Naive B cell (primary cell): ENCODE data around the gene GGPS1. TPM values are rescaled to one million over a fixed set of nuclear protein-coding genes. Genes with fewer than 3 reads are reported as not detected.

Experiments
- ATAC-seq, 2 donors: fragments of 150-1000 bp; cut with Tn5 transposase; 2 replicates each; pipeline ENCODE4 v1.10.0; 2021; ENCODE audit warnings: low read depth in 2 of 2, mild to moderate bottlenecking in 2 of 2, moderate library complexity in 2 of 2
- DNase-seq: peaks from one replicate; pipeline ENCODE4 v3.0.0; 2022
- H3K27ac Mint-ChIP-seq, 6 donors: one replicate each; pipeline ENCODE4 v1.8.0; 2020 to 2022; ENCODE audit warnings: mild to moderate bottlenecking in 6 of 6, mixed read lengths in 6 of 6, moderate library complexity in 5 of 6, inconsistent platforms in 2 of 6
- H3K27me3 Mint-ChIP-seq, 3 donors: one replicate each; pipeline ENCODE4 v1.8.0; 2021 to 2022; ENCODE audit warnings: mixed read lengths in 3 of 3, mild to moderate bottlenecking in 1 of 3
- H3K36me3 Mint-ChIP-seq, 2 donors: one replicate each; pipeline ENCODE4 v1.8.0; 2020 to 2022; ENCODE audit warnings: mixed read lengths in 2 of 2, inconsistent platforms in 1 of 2, mild to moderate bottlenecking in 1 of 2
- H3K4me1 Mint-ChIP-seq, 3 donors: one replicate each; pipeline ENCODE4 v1.8.0; 2020 to 2022; ENCODE audit warnings: mixed read lengths in 3 of 3, inconsistent platforms in 1 of 3, mild to moderate bottlenecking in 1 of 3, moderate library complexity in 1 of 3
- H3K4me3 Mint-ChIP-seq, 8 donors: one replicate each; pipeline ENCODE4 v1.8.0; 2020 to 2022; ENCODE audit warnings: mild to moderate bottlenecking in 8 of 8, mixed read lengths in 8 of 8, moderate library complexity in 8 of 8, inconsistent platforms in 2 of 8
- H3K9me3 Mint-ChIP-seq, 7 donors: one replicate each; pipeline ENCODE4 v1.8.0; 2020 to 2022; ENCODE audit warnings: mixed read lengths in 7 of 7, mild to moderate bottlenecking in 5 of 7, inconsistent platforms in 2 of 7, moderate library complexity in 1 of 7
- polyA plus RNA-seq, 6 donors: library from polyadenylated mRNA; unstranded; fragments of 300-500 nt; fragmentation: Illumina TruSeq; gene quantifications; one replicate each; pipeline ENCODE4 v1.2.3, GENCODE V29; 2021; ENCODE audit warnings: low read depth in 6 of 6

GGPS1 gene
- polyA plus RNA-seq, 6 donors from 2014 or later = 36.2 to 72.9 (median 64.0) TPM

- Mint-ChIP-seq H3K36me3 (peaks cover 0 to 9% of the 10 kb centered on the region in 2 donors), H3K9me3 (no peaks in the 10 kb centered on the region), H3K4me1 (peaks cover 20 to 46% (median 43%) of the 10 kb centered on the region in 3 donors), H3K27me3 (no peaks in the 10 kb centered on the region), H3K4me3 (no peak overlapping the region), H3K27ac (no peak overlapping the region)
- peak; percentile 20 to 24 for ATAC-seq
- DNase-seq = peak; percentile 57
These were observed 951 bp downstream of the GGPS1 start for GRCh38 chr1:235329139-235329902.

DNA sequence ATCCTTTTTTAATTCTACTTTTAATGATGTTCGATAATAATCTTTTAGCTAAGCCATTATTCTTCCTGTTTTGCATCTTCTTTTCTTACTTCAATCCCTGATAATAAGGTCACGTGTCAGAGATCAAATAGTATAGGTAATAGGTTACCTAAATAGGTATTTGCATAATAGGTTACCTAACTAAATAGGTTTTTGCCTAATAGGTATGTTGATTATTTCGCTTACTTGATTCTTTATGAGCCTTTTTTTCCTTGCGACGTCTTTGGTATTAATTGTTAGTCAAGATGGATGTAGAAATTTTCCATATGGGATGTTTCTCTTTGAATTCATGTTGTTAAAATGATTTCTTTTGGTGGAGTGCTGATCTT is 2.5 kb downstream of the GGPS1 start:
- DNase-seq (no peak), ATAC-seq (no peak)
- H3K27ac Mint-ChIP-seq = peak overlapping the region in 2 of 6 donors; percentile 69 to 77
- H3K36me3 Mint-ChIP-seq = peaks cover 0 to 9% of the 10 kb centered on the region in 2 donors
- H3K4me1 Mint-ChIP-seq = peaks cover 16 to 40% (median 35%) of the 10 kb centered on the region in 3 donors
- no peaks in the 10 kb centered on the region for H3K9me3 Mint-ChIP-seq
- peak overlapping the region in 2 of 8 donors; percentile 4 to 42 for H3K4me3 Mint-ChIP-seq
- no peaks in the 10 kb centered on the region for H3K27me3 Mint-ChIP-seq

- ATAC-seq = no peak
- Mint-ChIP-seq H3K4me3 (peak overlapping the region in 2 of 8 donors; percentile 8 to 42), H3K4me1 (peaks cover 11 to 35% (median 30%) of the 10 kb centered on the region in 3 donors), H3K36me3 (peaks cover 0 to 7% of the 10 kb centered on the region in 2 donors), H3K27ac (peak overlapping the region in 1 of 6 donors; percentile 77), H3K9me3 (no peaks in the 10 kb centered on the region), H3K27me3 (no peaks in the 10 kb centered on the region)
- no peak for DNase-seq
These were observed 3.0 kb downstream of the GGPS1 start for GRCh38 chr1:235331401-235331800.

GRCh38 chr1:235336903-235337302 is 8.5 kb downstream of the GGPS1 start:
- peak; percentile 61 to 75 for ATAC-seq
- Mint-ChIP-seq H3K27me3 (no peaks in the 10 kb centered on the region), H3K27ac (peak overlapping the region in 4 of 6 donors; percentile 1 to 82 (median 42)), H3K9me3 (no peaks in the 10 kb centered on the region), H3K4me3 (peak overlapping the region in 3 of 8 donors; percentile 10 to 34 (median 12)), H3K4me1 (peaks cover 10 to 39% (median 29%) of the 10 kb centered on the region in 3 donors), H3K36me3 (no peaks in the 10 kb centered on the region)
- no peak for DNase-seq

- no peak for DNase-seq
- no peak for ATAC-seq
- Mint-ChIP-seq H3K27me3 (no peaks in the 10 kb centered on the region), H3K36me3 (peaks cover 6 to 12% of the 10 kb centered on the region in 2 donors), H3K4me3 (no peak overlapping the region), H3K4me1 (peaks cover 6 to 18% (median 12%) of the 10 kb centered on the region in 3 donors), H3K27ac (peak overlapping the region in 2 of 6 donors; percentile 60), H3K9me3 (no peaks in the 10 kb centered on the region)
These were observed 11.4 kb downstream of the GGPS1 start for GRCh38 chr1:235339746-235340145.

- Mint-ChIP-seq H3K36me3 (peaks cover 10 to 25% of the 10 kb centered on the region in 2 donors), H3K9me3 (no peaks in the 10 kb centered on the region), H3K27me3 (no peaks in the 10 kb centered on the region), H3K4me3 (no peak overlapping the region), H3K4me1 (peaks cover 12 to 15% (median 13%) of the 10 kb centered on the region in 3 donors), H3K27ac (peak overlapping the region in 1 of 6 donors; percentile 30)
- DNase-seq = no peak
- ATAC-seq = no peak
These were observed 13.0 kb downstream of the GGPS1 start for GRCh38 chr1:235341334-235341733.

- H3K27ac Mint-ChIP-seq = peak overlapping the region in 1 of 6 donors; percentile 73
- H3K9me3 Mint-ChIP-seq = no peaks in the 10 kb centered on the region
- no peak for DNase-seq
- no peak overlapping the region for H3K4me3 Mint-ChIP-seq
- H3K36me3 Mint-ChIP-seq = peaks cover 10 to 25% of the 10 kb centered on the region in 2 donors
- ATAC-seq = no peak
- H3K27me3 Mint-ChIP-seq = no peaks in the 10 kb centered on the region
- H3K4me1 Mint-ChIP-seq = peaks cover 6 to 9% (median 8%) of the 10 kb centered on the region in 3 donors
These were observed 13.7 kb downstream of the GGPS1 start for GRCh38 chr1:235342039-235342438.

DNA sequence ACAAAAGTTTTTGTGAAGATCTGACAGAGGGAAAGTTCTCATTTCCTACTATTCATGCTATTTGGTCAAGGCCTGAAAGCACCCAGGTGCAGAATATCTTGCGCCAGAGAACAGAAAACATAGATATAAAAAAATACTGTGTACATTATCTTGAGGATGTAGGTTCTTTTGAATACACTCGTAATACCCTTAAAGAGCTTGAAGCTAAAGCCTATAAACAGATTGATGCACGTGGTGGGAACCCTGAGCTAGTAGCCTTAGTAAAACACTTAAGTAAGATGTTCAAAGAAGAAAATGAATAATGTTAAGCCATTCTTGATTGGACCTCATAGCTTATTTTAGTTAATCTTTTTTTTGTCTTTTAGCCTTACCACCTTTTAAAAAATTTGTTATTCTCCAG is 14.1 kb downstream of the GGPS1 start:
- Mint-ChIP-seq H3K4me3 (no peak overlapping the region), H3K9me3 (no peaks in the 10 kb centered on the region), H3K27ac (peak overlapping the region in 1 of 6 donors; percentile 73), H3K36me3 (peaks cover 10 to 25% of the 10 kb centered on the region in 2 donors), H3K4me1 (peaks cover 5 to 7% (median 6%) of the 10 kb centered on the region in 3 donors), H3K27me3 (no peaks in the 10 kb centered on the region)
- DNase-seq (no peak), ATAC-seq (no peak)

- Mint-ChIP-seq H3K4me1 (peaks cover 0 to 7% (median 5%) of the 10 kb centered on the region in 3 donors), H3K9me3 (no peaks in the 10 kb centered on the region), H3K27me3 (no peaks in the 10 kb centered on the region), H3K4me3 (no peak overlapping the region), H3K36me3 (peaks cover 10 to 25% of the 10 kb centered on the region in 2 donors), H3K27ac (peak overlapping the region in 1 of 6 donors; percentile 36)
- no peak for ATAC-seq
- DNase-seq = no peak
These were observed 15.4 kb downstream of the GGPS1 start for GRCh38 chr1:235343726-235344125.

DNA sequence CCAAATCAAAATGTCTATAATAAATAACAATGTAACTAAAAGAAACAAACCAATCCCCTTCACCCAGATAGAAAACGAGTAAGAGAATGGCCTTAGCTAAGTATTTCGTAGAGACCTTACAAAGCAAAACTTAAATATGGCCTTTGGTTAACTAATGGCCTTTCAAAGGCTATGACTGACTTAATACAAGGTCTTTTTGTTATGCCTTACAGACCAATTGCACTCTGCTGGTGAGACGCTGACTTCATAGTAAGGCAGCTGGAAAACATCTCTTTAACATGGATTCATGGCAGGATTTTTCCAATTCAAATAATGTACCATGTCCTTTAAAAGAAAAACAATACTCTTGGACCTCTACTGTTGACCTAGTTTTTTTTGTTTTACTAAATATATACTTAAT is 23.1 kb downstream of the GGPS1 start:
- Mint-ChIP-seq H3K27me3 (no peaks in the 10 kb centered on the region), H3K4me1 (peaks cover 0 to 6% (median 0%) of the 10 kb centered on the region in 3 donors), H3K4me3 (no peak overlapping the region), H3K9me3 (no peaks in the 10 kb centered on the region), H3K36me3 (no peaks in the 10 kb centered on the region), H3K27ac (no peak overlapping the region)
- ATAC-seq (no peak), DNase-seq (no peak)

DNA sequence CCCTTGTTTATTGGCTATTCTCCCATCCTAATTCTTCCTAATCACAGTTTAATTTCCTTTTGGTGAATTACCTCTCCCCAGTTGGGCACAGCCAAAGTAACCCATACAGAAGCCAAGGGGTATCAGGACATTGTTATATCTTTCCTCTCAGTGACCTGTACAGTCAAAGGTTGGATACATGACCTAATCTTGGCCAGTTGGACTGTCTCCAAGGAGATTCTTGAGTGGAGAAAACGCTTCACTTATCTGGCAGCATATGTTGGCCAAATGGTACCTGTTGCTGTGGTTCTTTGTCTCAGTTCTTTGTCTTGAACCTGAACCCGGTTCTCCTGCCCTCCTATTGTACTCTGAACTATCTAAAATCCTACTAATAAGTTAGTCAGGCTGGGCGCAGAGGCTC is 23.5 kb downstream of the GGPS1 start:
- no peaks in the 10 kb centered on the region for H3K9me3 Mint-ChIP-seq
- H3K27ac Mint-ChIP-seq = no peak overlapping the region
- ATAC-seq = no peak
- no peak for DNase-seq
- peaks cover 0 to 8% (median 0%) of the 10 kb centered on the region in 3 donors for H3K4me1 Mint-ChIP-seq
- H3K27me3 Mint-ChIP-seq = no peaks in the 10 kb centered on the region
- H3K4me3 Mint-ChIP-seq = no peak overlapping the region
- H3K36me3 Mint-ChIP-seq = no peaks in the 10 kb centered on the region

DNA sequence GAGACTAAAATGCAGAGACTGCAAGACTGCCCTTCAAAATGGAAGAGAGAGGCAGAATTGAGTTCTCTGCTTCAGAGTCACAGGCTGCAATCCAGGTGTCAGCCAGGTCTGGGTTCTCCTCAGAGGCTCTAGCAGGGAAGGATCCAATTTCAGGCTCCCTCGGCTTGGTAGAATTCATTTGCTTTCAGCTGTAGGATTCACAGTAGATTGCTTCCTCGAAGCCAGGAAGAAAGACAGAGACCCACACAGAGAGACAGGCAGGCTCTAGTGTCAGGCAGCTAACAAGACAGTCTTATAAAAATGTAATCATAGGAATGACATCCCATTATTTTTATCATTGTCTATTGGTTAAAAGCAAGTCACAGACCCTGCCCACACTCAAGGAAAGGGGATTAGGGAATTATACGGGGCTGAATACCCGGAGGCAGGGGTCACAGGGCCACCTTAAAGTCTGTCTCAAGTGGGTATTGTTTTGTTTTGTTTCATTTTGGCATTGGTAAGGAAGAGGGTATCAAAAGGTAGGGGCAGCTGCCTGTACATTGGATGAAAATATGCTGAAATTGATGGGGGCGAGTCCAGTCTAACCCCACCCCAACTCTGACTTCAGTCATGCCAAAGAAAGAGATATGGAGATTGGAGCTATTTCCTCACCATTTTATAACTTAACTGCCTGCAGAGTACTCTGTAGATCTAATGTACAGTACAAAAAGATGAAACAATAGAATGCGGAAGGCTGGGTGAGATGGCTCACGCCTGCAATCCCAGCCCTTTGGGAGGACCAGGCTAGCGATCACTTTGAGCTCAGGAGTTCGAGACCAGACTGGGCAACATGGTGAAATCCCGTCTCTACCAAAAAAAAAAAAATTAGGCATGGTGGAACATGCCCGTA is 29.4 kb downstream of the GGPS1 start:
- peaks cover 0 to 7% (median 0%) of the 10 kb centered on the region in 3 donors for H3K27me3 Mint-ChIP-seq
- no peaks in the 10 kb centered on the region for H3K9me3 Mint-ChIP-seq
- H3K4me1 Mint-ChIP-seq = peaks cover 0 to 15% (median 0%) of the 10 kb centered on the region in 3 donors
- ATAC-seq (no peak), DNase-seq (no peak)
- H3K4me3 Mint-ChIP-seq = no peak overlapping the region
- H3K36me3 Mint-ChIP-seq = no peaks in the 10 kb centered on the region
- no peak overlapping the region for H3K27ac Mint-ChIP-seq

DNA sequence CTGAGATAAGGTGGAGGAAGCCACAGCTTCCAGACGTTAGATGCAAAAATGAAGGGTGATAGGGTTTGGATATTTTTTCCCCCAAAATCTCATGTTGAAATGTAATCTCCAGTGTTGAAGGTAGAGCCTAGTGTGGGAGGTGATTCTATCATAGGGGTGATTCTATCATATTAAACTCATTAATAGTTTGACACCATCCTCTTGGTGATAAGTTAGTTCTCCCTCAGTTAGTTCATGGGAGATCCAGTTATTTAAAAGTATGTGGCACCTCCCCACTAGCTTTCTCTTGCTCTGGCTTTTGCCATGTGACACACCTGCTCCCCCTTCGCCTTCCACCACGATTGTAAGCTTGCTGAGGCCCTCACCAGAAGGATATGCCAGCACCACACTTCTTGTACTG is 30.5 kb downstream of the GGPS1 start:
- no peak for DNase-seq
- peaks cover 0 to 7% (median 0%) of the 10 kb centered on the region in 3 donors for H3K27me3 Mint-ChIP-seq
- H3K9me3 Mint-ChIP-seq = no peaks in the 10 kb centered on the region
- no peak overlapping the region for H3K4me3 Mint-ChIP-seq
- peaks cover 0 to 15% (median 0%) of the 10 kb centered on the region in 3 donors for H3K4me1 Mint-ChIP-seq
- H3K27ac Mint-ChIP-seq = no peak overlapping the region
- H3K36me3 Mint-ChIP-seq = no peaks in the 10 kb centered on the region
- ATAC-seq = no peak
